Lower lobe of right lung (tissue), 2 donors: ENCODE measurements around the gene ACACA. TPM values are rescaled to one million over a fixed set of nuclear protein-coding genes. Genes with fewer than 3 reads are reported as not detected.

Source experiments
- ATAC-seq, 2 donors: fragments of 200-7000 bp; cut with Tn5 transposase; one replicate each; pipeline ENCODE4 v1.9.1; 2020 to 2022; ENCODE audit warnings: mild to moderate bottlenecking in 2 of 2, moderate library complexity in 2 of 2
- DNase-seq: peaks from one replicate; pipeline ENCODE4 v3.0.0-alpha.2; 2020
- H3K27ac ChIP-seq: fragments of 200-600 bp; one replicate; pipeline ENCODE4 v1.8.0; 2022
- H3K27me3 ChIP-seq: fragments of 200-600 bp; one replicate; pipeline ENCODE4 v1.8.0; 2022; ENCODE audit warnings: low read depth
- H3K36me3 ChIP-seq: fragments of 200-600 bp; one replicate; pipeline ENCODE4 v1.8.0; 2022; ENCODE audit warnings: mild to moderate bottlenecking
- H3K4me1 ChIP-seq: fragments of 200-600 bp; one replicate; pipeline ENCODE4 v1.8.0; 2022
- H3K4me3 ChIP-seq: fragments of 200-600 bp; one replicate; pipeline ENCODE4 v1.8.0; 2022; ENCODE audit warnings: mild to moderate bottlenecking
- H3K9me3 ChIP-seq: fragments of 200-600 bp; one replicate; pipeline ENCODE4 v1.8.0; 2022
- intact Hi-C: fragments of 100-400 bp; cut with DNase I; formaldehyde crosslinking; loops from one replicate; pipeline ENCODE4 v1.11.0; 2022
- total RNA-seq: library from RNA; stranded (reverse); fragmentation: NEBNext Ultra II Directional; extraction: Animal tissue kit (Norgen Biotek cat#: 25700); gene quantifications from one replicate; pipeline ENCODE4 v1.2.1, GENCODE V29; 2021
- TF ChIP-seq, protein P1 (sequence below): fragments of 200-600 bp; IDR thresholded peaks from one replicate; pipeline ENCODE4 v1.8.0; 2022; ENCODE audit warnings: antibody characterized with exemption, mild to moderate bottlenecking
- donor health status: DM: no; HTN: yes; CAD: no; lungs with severe emphysema.

The ACACA gene
- total RNA-seq, 1 donor from 2014 or later, result 132 TPM

DNA sequence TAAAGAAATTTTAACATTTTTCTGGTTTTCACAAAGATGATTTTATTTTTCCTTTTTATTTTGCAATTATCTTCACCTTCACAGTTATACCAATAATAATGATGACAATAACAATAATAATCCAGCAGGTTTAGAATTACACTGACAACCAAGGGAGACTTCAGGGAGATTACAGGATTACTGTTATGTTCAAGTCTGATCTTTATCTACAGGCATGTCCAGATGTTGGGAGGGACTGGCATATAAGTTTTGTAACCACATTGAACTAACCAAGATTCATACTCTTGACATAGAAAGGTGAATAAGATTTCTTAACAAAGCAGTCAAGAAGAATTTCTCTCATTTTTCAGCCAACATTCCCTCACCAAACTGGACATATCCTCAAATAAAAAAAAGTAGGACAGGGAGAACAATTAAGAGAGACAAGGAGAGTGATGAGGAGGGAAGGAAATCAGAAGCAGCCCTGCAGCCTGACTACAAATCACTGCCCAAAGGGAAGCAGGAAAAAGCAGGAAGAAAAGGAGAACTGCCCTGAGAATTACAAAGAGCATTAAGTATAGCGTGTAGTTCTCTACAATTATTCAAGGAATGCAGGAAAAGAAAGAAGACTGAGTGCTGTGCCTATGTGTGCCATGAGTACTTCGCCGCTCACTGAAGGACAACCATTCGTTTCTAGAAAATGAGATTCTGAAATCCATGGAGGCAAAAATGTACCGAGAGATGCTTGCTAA is 186.6 kb downstream of the ACACA start:
- H3K4me1 ChIP-seq, result no peaks in the 10 kb centered on the region
- ATAC-seq (no peak), DNase-seq (no peak)
- H3K36me3 ChIP-seq, result peaks cover 62% of the 10 kb centered on the region
- TF ChIP-seq, protein P1, sequence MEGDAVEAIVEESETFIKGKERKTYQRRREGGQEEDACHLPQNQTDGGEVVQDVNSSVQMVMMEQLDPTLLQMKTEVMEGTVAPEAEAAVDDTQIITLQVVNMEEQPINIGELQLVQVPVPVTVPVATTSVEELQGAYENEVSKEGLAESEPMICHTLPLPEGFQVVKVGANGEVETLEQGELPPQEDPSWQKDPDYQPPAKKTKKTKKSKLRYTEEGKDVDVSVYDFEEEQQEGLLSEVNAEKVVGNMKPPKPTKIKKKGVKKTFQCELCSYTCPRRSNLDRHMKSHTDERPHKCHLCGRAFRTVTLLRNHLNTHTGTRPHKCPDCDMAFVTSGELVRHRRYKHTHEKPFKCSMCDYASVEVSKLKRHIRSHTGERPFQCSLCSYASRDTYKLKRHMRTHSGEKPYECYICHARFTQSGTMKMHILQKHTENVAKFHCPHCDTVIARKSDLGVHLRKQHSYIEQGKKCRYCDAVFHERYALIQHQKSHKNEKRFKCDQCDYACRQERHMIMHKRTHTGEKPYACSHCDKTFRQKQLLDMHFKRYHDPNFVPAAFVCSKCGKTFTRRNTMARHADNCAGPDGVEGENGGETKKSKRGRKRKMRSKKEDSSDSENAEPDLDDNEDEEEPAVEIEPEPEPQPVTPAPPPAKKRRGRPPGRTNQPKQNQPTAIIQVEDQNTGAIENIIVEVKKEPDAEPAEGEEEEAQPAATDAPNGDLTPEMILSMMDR, result no peak
- H3K27me3 ChIP-seq, result no peaks in the 10 kb centered on the region
- no peak overlapping the region for H3K4me3 ChIP-seq
- no peak overlapping the region for H3K27ac ChIP-seq
- H3K9me3 ChIP-seq, result no peaks in the 10 kb centered on the region
- intact Hi-C loops, result no loop called here

DNA sequence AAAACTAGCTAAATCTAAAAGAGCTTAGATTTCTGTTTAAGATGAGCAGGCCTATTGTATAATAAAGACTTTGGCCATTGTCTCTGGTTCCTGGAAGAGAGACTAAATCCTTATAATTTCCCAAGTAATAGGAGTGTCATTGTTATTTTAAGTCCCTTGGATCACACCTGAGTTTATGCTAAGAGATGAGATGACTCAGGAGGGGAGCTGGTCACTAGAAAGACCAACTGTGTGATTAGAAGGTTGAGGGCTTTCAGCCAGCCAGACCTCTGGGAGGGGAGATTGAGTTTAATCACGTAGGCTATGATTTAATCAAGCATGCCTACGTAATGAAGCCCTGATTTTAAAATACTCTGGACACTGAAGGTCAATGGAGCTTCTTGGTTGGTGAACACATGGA is 187.8 kb downstream of the ACACA start:
- H3K4me3 ChIP-seq, result no peak overlapping the region
- H3K4me1 ChIP-seq, result no peaks in the 10 kb centered on the region
- peaks cover 63% of the 10 kb centered on the region for H3K36me3 ChIP-seq
- intact Hi-C loops, result no loop called here
- H3K9me3 ChIP-seq, result no peaks in the 10 kb centered on the region
- TF ChIP-seq, protein P1, result no peak
- no peak for ATAC-seq
- H3K27me3 ChIP-seq, result no peaks in the 10 kb centered on the region
- no peak overlapping the region for H3K27ac ChIP-seq
- no peak for DNase-seq

DNA sequence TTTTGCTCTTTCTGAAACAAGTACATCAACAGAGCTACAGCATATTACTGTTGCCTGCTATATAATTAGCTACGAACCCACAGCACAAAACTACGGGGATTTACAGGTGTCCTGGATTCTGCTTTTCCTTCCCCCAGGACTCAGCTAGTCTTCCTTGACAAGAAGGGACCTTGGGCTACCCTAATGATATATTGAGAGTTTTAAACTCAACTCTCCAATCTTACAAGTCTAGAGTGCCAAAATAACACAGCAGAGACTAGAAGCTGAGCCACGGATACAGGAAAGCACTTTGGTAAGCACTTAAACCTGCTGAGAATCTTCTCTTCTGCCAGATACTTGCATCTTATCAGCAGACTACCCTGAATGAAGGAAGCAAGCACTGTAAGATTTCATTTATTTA is 192.2 kb downstream of the ACACA start:
- intact Hi-C loops, result no loop called here
- DNase-seq (no peak), ATAC-seq (no peak)
- H3K27me3 ChIP-seq, result no peaks in the 10 kb centered on the region
- H3K4me1 ChIP-seq, result no peaks in the 10 kb centered on the region
- H3K9me3 ChIP-seq, result no peaks in the 10 kb centered on the region
- no peak overlapping the region for H3K4me3 ChIP-seq
- H3K27ac ChIP-seq, result no peak overlapping the region
- H3K36me3 ChIP-seq, result peaks cover 31% of the 10 kb centered on the region
- TF ChIP-seq, protein P1, result no peak

DNA sequence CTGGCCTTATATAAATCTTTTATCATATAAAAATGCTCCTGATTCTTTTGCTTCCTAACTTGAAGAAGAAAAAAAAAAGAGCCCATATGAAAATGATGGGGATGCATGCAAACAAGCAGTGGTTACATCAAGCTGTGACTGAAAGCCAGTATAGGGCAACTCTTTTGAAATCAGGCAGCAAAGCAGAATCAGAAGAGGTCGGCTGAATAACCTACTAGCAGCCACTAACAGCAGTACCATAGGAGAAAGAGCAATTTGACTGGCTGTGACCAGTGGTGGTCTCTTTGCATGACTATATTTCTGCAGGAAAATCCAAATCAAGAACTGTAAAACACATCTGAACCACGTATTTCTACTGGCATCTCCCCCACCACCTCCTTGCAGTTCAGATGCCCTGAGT is 192.7 kb downstream of the ACACA start:
- Histone ChIP-seq H3K9me3 (no peaks in the 10 kb centered on the region), H3K27ac (no peak overlapping the region), H3K36me3 (peaks cover 31% of the 10 kb centered on the region), H3K27me3 (no peaks in the 10 kb centered on the region), H3K4me1 (no peaks in the 10 kb centered on the region), H3K4me3 (no peak overlapping the region)
- intact Hi-C loops, result no loop called here
- DNase-seq, result no peak
- TF ChIP-seq, protein P1, result no peak
- ATAC-seq, result no peak

DNA sequence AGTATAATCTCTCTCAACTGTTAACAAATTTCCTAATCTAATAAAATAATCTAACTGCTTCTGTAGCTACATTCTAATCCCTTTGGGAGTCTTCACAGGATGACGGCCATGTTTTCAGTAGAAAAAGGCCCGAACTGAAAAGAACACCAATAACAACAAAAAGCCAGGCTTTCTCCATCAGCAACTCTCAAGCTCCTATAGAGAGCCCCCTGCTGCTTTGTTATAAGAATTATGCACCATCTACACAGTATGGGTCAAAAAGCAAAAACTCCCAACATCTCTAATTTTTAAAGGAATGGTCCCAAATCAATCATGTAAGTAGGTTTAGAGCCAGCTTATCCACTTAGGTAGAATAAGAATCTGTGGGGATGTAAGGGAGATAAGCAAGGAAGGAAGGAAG is 194.5 kb downstream of the ACACA start:
- intact Hi-C loops, result no loop called here
- Histone ChIP-seq H3K4me3 (no peak overlapping the region), H3K4me1 (no peaks in the 10 kb centered on the region), H3K9me3 (no peaks in the 10 kb centered on the region), H3K36me3 (peaks cover 38% of the 10 kb centered on the region), H3K27ac (no peak overlapping the region), H3K27me3 (no peaks in the 10 kb centered on the region)
- DNase-seq (no peak), ATAC-seq (no peak)
- TF ChIP-seq, protein P1, result no peak
